AG20443 (cell line): ENCODE data around the gene LDLRAD4.
"Not testable (repeated sequence)": the region's sequence is repeated elsewhere in the genome, so short reads cannot be mapped to it uniquely, and the experiment has no call there.

Source experiments
- DNase-seq: peaks from one replicate; pipeline ENCODE4 v3.0.0; 2012; ENCODE audit warnings: low spot score, mixed read lengths

LDLRAD4 gene

GRCh38 chr18:13487237-13487636, 268.7 kb downstream of the LDLRAD4 start:
- no peak for DNase-seq

- no peak for DNase-seq
Observed at GRCh38 chr18:13488281-13488929, 269.8 kb downstream of the LDLRAD4 start.

DNA sequence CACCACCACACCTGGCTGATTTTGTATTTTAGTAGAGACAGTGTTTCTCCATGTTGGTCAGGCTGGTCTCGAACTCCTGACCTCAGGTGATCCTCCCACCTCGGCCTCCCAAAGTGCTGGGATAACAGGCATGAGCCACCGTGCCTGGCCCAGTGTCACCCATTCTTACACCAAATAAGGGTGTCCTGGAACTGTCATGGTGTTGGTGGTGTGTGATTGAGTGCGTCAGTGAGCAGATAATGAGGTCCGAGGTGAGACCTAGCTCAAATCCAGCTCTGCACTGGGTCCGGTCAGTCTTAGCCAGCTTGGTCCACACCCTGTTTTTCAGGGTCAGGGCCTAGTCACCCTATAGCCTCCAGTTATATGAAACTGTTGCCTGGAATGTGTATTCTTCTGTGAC, 270.7 kb downstream of the LDLRAD4 start:
- not testable (repeated sequence) for DNase-seq

GRCh38 chr18:13491138-13491537, 272.6 kb downstream of the LDLRAD4 start:
- DNase-seq: no peak

DNA sequence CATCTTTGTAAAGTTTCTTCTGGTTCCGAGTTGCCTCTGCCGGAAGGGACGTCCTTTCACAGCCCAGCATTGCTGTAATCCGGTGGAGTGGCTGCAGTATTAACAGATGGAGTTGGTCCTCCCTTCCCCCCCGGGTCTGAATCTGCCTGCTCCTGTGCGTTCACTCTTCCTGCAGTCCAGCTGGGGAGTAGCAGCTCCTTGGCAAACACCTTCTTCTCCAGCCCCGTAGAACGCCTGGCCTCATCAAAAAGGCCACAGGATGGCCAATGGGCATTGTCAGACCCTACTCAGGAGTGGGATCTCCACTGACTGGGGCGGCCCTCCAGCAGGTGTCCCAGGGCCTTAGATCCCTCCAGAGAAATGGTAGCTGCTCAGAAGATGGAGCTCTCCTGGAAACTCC, 273.8 kb downstream of the LDLRAD4 start:
- no peak for DNase-seq

DNA sequence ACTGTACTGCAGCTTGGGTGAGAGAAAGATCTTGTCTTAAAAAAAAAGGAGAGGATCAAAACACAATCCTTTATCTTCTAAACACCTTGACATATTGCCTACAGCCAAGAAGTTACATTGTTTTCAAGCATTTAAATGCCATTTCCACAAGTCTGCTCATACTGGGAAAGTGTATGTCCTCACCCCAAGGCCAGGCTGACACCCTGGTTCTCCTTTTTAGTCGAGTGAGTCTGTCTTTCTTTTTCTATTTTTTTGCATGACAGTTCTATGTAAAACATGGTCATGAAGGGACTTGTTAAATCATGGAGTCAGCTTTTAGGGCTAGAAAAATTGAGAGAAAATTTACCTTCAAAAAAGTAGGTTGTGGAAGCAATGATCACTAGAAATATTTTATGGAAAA, 274.5 kb downstream of the LDLRAD4 start:
- no peak for DNase-seq

DNA sequence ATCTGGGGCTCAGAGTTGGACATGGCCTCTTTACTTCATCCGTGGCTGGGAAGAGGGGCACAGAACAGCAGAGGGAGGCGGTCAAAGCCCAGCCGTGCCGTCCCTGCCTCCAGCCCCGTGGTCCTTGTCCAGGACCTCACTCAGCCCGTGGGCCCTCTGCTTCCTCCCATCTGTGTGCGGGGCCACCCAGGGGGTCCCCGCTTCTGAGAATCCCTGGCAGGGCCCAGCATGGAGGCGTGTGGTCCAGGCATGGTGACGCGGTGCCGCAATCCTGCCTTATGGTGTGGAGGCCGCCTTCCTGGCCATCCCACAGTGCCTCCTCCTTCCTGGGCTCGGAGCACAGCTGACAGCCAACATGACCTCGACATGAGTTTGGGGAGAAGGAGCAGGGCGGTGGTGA, 275.2 kb downstream of the LDLRAD4 start:
- no peak for DNase-seq

- DNase-seq: no peak
Observed at GRCh38 chr18:13494871-13495445, 276.4 kb downstream of the LDLRAD4 start.

GRCh38 chr18:13495961-13496360, 277.4 kb downstream of the LDLRAD4 start:
- no peak for DNase-seq

DNA sequence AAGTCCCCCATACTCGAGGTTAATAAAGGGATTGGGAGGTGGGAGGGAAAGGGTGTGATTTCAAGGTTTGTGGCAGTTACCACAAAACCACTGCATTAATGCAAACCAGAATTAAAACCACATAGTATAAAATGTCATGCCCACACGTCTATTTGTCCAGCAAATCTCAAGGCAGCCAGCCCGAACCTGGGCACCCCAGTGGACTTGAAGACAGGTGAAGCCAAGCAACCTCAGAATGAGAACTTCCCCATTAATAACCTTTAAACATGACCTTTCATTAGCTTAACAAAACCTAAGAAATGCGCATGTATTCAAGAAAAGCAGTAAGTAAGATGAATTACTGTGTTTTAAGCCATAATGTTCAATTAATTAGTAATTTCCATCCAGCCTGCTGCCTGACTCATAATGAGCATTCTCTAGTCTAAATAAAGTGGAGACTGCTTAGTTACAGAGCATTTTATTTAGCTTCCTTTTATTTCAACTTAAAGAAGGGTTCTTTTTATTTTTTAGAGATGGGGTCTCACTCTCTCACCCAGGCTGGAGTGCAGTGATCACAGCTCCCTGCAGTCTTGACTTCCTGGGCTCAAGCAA, 278.2 kb downstream of the LDLRAD4 start:
- no peak for DNase-seq

DNA sequence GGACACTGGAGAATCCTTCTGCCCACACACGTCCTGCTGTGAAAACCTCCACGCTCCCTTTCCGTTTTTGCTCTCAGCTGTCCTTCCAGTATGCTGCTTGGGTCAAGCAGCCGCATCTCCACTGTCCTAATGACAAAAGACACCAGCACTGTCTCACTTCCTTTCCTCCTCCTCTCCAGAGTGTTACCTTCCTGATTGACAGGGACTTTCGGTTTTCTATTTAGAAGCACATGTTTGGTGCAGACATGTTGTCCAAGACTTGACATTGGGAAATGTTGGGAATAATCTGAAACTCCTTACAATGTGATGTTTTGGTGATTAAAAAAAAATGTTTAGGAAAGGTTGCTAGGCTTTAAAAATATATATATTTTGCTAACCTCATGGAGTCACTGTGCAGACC, 281.2 kb downstream of the LDLRAD4 start:
- DNase-seq: no peak

DNA sequence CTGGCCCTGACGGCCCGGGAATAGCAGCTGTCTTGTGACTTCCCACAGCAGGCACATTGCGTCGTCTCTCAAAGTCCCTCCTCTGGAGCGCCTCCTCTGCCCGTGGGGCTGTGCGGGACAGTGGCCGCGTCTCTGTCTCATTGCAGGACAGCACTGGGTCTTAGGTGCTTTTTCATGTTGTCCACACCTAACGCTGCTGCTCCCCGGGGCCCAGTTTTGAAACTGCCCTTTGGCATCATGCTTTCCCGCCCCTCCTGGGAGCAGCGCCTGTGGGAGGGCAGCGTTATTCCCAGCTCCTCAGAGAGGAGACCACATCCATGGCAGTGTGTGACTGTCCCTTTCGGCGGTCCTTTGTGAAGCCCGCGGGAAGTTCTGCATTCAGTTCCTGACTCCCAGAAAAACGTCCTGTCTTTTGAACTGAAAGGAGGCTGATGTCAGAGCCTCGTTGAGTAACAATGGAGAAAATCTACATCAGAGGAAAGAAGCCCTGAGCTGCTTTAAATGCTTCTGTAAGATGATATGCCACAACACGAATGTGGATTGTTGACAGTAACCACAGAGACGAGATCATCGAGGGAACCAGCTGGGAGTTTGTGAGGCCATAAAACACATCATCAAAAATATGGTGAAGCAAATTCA, 281.8 kb downstream of the LDLRAD4 start:
- DNase-seq: peak; percentile 76

- peak; percentile 79 for DNase-seq
Observed at GRCh38 chr18:13500869-13501542, 282.4 kb downstream of the LDLRAD4 start.

GRCh38 chr18:13501543-13501887, 283.0 kb downstream of the LDLRAD4 start:
- no peak for DNase-seq

DNA sequence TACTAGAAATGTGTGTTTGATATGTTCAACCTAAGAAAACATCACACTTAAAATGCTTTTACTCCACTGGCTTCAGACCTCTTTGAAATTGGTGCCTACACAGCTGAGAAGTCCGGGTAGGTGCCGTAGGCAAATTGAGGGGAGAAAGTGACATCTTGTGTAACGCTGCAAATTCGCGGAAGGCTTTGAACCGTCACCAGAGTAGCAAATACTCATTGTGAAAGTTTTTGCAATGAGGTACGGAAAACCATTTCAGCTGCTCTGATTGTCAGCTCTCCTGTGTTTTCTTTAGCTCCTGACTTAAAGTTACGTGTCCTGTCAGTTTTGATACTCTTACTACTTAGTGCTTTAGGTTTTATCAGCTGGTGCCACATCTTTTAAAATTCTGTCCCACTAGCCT, 283.3 kb downstream of the LDLRAD4 start:
- no peak for DNase-seq

DNA sequence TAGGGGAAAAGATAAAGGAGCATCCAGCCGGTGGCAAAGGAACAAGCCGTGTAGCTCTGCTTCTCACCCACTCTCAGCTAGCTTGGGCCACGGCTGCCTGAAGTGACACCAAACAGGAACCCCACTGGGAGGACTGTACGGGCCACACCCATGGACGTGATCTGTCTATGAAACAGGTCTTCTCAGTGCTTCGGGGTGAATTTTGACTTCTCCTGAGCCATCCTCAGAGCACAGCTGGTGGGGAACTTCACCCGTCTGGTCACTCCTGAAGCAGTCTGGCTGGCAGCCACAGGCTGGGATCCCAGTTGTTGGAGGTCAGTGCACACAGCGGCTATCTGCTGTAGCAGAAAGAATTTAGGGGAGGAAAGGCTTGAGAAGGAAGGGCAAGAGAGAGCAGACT, 284.0 kb downstream of the LDLRAD4 start:
- DNase-seq: no peak

- no peak for DNase-seq
Observed at GRCh38 chr18:13503836-13504235, 285.3 kb downstream of the LDLRAD4 start.

DNA sequence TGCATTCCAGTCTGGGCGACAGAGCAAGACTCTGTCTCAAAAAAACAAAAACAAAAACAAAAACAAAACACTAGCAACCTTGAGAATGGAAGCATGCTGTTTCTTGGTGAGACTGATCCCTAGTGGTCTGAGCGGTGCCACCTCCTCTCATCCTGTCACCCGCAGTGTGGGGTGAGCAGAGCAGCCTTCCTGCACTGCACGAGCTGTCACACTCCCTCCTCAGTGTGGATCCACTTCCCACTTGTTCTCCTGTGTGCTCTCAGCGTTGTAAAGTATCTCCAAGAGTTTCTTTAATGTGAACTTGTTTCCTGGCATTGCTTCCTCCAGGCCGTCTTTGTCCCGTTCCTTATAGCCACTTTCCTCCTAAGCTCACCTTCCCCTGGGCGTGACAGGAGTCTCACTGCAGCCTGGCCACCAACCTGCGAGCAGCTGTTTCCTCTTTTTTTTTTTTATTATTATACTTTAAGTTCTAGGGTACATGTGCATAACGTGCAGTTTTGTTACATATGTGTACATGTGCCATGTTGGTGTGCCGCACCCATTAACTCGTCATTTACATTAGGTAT, 287.3 kb downstream of the LDLRAD4 start:
- no peak for DNase-seq

GRCh38 chr18:13510594-13510993, 292.0 kb downstream of the LDLRAD4 start:
- no peak for DNase-seq

GRCh38 chr18:13511961-13512577, 293.5 kb downstream of the LDLRAD4 start:
- no peak for DNase-seq

DNA sequence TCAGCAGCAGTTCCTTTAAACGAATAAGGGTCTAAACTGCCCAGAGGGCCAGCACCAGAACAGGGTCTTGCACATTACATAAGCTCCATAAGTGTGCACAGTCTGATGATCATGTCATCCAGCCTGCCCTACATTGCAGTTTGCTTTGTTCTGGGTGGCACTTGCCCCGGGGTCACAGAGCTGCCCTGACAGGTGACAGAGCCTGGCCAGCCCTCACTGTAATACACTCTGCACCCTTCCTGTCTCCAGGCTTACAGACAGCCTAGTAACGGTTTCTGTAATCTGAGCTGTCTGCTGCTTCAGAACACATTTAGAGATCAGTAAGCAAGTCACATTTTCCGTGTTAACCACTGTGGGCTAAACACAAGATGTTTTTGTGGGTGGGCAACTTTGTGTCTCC, 294.5 kb downstream of the LDLRAD4 start:
- DNase-seq: no peak

DNA sequence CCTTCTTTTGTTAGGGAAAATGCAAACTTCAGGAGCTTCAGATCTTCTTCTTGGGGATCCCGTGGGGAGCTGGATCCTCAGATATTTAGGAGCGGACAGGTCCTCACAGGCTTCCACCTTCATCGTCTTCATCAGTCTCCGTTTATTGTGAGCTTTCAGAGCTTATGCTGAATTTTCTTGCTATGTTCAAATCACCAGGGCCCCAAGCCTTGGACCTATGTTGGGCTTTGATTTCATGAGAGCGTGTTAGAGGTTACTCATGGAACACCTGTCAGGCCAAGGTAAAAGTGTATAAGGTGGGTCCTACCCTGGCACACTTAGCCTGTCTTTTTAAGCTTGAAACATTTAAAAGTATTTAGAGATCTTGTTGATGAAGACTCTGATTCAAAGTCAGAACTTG, 294.9 kb downstream of the LDLRAD4 start:
- no peak for DNase-seq
